MG63 (cell line): Measurements from ENCODE around the gene MAPT. TPM values are rescaled to one million over a fixed set of nuclear protein-coding genes. Genes with fewer than 3 reads are reported as not detected.
"Not testable (repeated sequence)": the region's sequence is repeated elsewhere in the genome, so short reads cannot be mapped to it uniquely, and the experiment has no call there.

Experiments used
- DNase-seq: peaks from one replicate; pipeline ENCODE4 v3.0.0-alpha.2; 2020
- H3K27me3 ChIP-seq: fragments of 250-450 bp; sonication (Bioruptor Pico); 2 replicates; pipeline ENCODE4 v1.5.1; 2020; ENCODE audit warnings: mild to moderate bottlenecking, moderate library complexity
- H3K36me3 ChIP-seq: fragments of 250-450 bp; sonication (Bioruptor Pico); 2 replicates; pipeline ENCODE4 v1.5.1; 2020; ENCODE audit warnings: mild to moderate bottlenecking, moderate library complexity
- H3K4me3 ChIP-seq: fragments of 250-450 bp; sonication (Bioruptor Pico); 2 replicates; pipeline ENCODE4 v1.5.1; 2020; ENCODE audit warnings: mild to moderate bottlenecking, moderate library complexity
- H3K9me3 ChIP-seq: fragments of 250-450 bp; sonication (Bioruptor Pico); 2 replicates; pipeline ENCODE4 v1.5.1; 2020; ENCODE audit warnings: mild to moderate bottlenecking, moderate library complexity
- total RNA-seq: library from RNA; depleted of rRNA; stranded (reverse); fragments of >200 nt; shearing (Covaris generic); gene quantifications from 2 replicates; pipeline ENCODE4 v1.2.3, GENCODE V29; 2014; ENCODE audit warnings: low replicate concordance

The MAPT gene
- total RNA-seq, 1 experiment from 2014 or later = 0.43 TPM

GRCh38 chr17:45907750-45908395 is 13.5 kb downstream of the MAPT start:
- no peak for DNase-seq
- peaks cover 21% of the 10 kb centered on the region for H3K27me3 ChIP-seq
- H3K36me3 ChIP-seq = no peaks in the 10 kb centered on the region
- peaks cover 5% of the 10 kb centered on the region; the same call in 1 of the 2 replicates for H3K9me3 ChIP-seq
- H3K4me3 ChIP-seq = no peak overlapping the region

GRCh38 chr17:45908460-45908859 is 14.1 kb downstream of the MAPT start:
- Histone ChIP-seq H3K4me3 (no peak overlapping the region), H3K9me3 (peaks cover 5% of the 10 kb centered on the region; the same call in 1 of the 2 replicates), H3K27me3 (peaks cover 17% of the 10 kb centered on the region), H3K36me3 (no peaks in the 10 kb centered on the region)
- DNase-seq = no peak

GRCh38 chr17:45908935-45909334 is 14.6 kb downstream of the MAPT start:
- DNase-seq = no peak
- no peaks in the 10 kb centered on the region for H3K36me3 ChIP-seq
- H3K27me3 ChIP-seq = peaks cover 17% of the 10 kb centered on the region
- H3K4me3 ChIP-seq = no peak overlapping the region
- peaks cover 5% of the 10 kb centered on the region; the same call in 1 of the 2 replicates for H3K9me3 ChIP-seq

- no peaks in the 10 kb centered on the region for H3K36me3 ChIP-seq
- H3K4me3 ChIP-seq = no peak overlapping the region
- H3K27me3 ChIP-seq = peaks cover 11% of the 10 kb centered on the region
- DNase-seq = no peak
- peaks cover 5% of the 10 kb centered on the region; the same call in 1 of the 2 replicates for H3K9me3 ChIP-seq
Observed at GRCh38 chr17:45910667-45911066, 16.3 kb downstream of the MAPT start.

- H3K4me3 ChIP-seq = no peak overlapping the region
- no peaks in the 10 kb centered on the region for H3K36me3 ChIP-seq
- peaks cover 12% of the 10 kb centered on the region for H3K27me3 ChIP-seq
- H3K9me3 ChIP-seq = peaks cover 5% of the 10 kb centered on the region; the same call in 1 of the 2 replicates
- no peak for DNase-seq
Observed at GRCh38 chr17:45912319-45912718, 18.0 kb downstream of the MAPT start.

GRCh38 chr17:45913030-45913429 is 18.7 kb downstream of the MAPT start:
- not testable (repeated sequence) for H3K36me3 ChIP-seq, DNase-seq, H3K9me3 ChIP-seq, H3K4me3 ChIP-seq
- peaks cover 12% of the 10 kb centered on the region for H3K27me3 ChIP-seq

- H3K27me3 ChIP-seq = peaks cover 7% of the 10 kb centered on the region
- H3K36me3 ChIP-seq = no peaks in the 10 kb centered on the region
- DNase-seq = no peak
- peaks cover 5% of the 10 kb centered on the region; the same call in 1 of the 2 replicates for H3K9me3 ChIP-seq
- H3K4me3 ChIP-seq = no peak overlapping the region
Observed at GRCh38 chr17:45914047-45914717, 19.8 kb downstream of the MAPT start.

- Histone ChIP-seq H3K9me3 (peaks cover 5% of the 10 kb centered on the region; the same call in 1 of the 2 replicates), H3K36me3 (no peaks in the 10 kb centered on the region), H3K27me3 (peaks cover 5% of the 10 kb centered on the region), H3K4me3 (no peak overlapping the region)
- no peak for DNase-seq
Observed at GRCh38 chr17:45915263-45915662, 20.9 kb downstream of the MAPT start.

GRCh38 chr17:45917081-45917480 is 22.7 kb downstream of the MAPT start:
- Histone ChIP-seq H3K36me3 (no peaks in the 10 kb centered on the region), H3K4me3 (no peak overlapping the region), H3K27me3 (peaks cover 5% of the 10 kb centered on the region; the same call in 1 of the 2 replicates), H3K9me3 (peaks cover 3% of the 10 kb centered on the region; the same call in 1 of the 2 replicates)
- DNase-seq = no peak

- no peak for DNase-seq
- Histone ChIP-seq H3K27me3 (peaks cover 5% of the 10 kb centered on the region; the same call in 1 of the 2 replicates), H3K9me3 (no peaks in the 10 kb centered on the region; the same call in 1 of the 2 replicates)
Observed at GRCh38 chr17:45918241-45918745, 23.9 kb downstream of the MAPT start.

GRCh38 chr17:45919136-45919535 is 24.8 kb downstream of the MAPT start:
- Histone ChIP-seq H3K9me3 (no peaks in the 10 kb centered on the region), H3K36me3 (no peaks in the 10 kb centered on the region), H3K4me3 (no peak overlapping the region), H3K27me3 (peaks cover 5% of the 10 kb centered on the region; the same call in 1 of the 2 replicates)
- no peak for DNase-seq

More at GRCh38 chr17:45918241-45918745, 23.9 kb downstream of the MAPT start:
- Histone ChIP-seq H3K4me3 (no peak overlapping the region), H3K36me3 (no peaks in the 10 kb centered on the region)

GRCh38 chr17:45920083-45920482 is 25.7 kb downstream of the MAPT start:
- peaks cover 5% of the 10 kb centered on the region; the same call in 1 of the 2 replicates for H3K27me3 ChIP-seq
- H3K36me3 ChIP-seq = no peaks in the 10 kb centered on the region
- H3K9me3 ChIP-seq = no peaks in the 10 kb centered on the region
- DNase-seq = no peak
- no peak overlapping the region for H3K4me3 ChIP-seq

GRCh38 chr17:45923511-45924268 is 29.3 kb downstream of the MAPT start:
- H3K27me3 ChIP-seq = no peaks in the 10 kb centered on the region; the same call in 1 of the 2 replicates
- no peak for DNase-seq
- no peak overlapping the region for H3K4me3 ChIP-seq

GRCh38 chr17:45924332-45924820 is 30.0 kb downstream of the MAPT start:
- no peak for DNase-seq
- Histone ChIP-seq H3K36me3 (no peaks in the 10 kb centered on the region), H3K27me3 (no peaks in the 10 kb centered on the region; the same call in 1 of the 2 replicates), H3K9me3 (no peaks in the 10 kb centered on the region), H3K4me3 (no peak overlapping the region)

More at GRCh38 chr17:45923511-45924268, 29.3 kb downstream of the MAPT start:
- no peaks in the 10 kb centered on the region for H3K9me3 ChIP-seq
- no peaks in the 10 kb centered on the region for H3K36me3 ChIP-seq

GRCh38 chr17:45925311-45925710 is 31.0 kb downstream of the MAPT start:
- DNase-seq = no peak
- Histone ChIP-seq H3K9me3 (no peaks in the 10 kb centered on the region), H3K4me3 (no peak overlapping the region), H3K27me3 (no peaks in the 10 kb centered on the region; the same call in 1 of the 2 replicates), H3K36me3 (no peaks in the 10 kb centered on the region)

- DNase-seq = no peak
- Histone ChIP-seq H3K36me3 (no peaks in the 10 kb centered on the region), H3K4me3 (no peak overlapping the region), H3K27me3 (no peaks in the 10 kb centered on the region), H3K9me3 (no peaks in the 10 kb centered on the region)
Observed at GRCh38 chr17:45927247-45927646, 32.9 kb downstream of the MAPT start.
